GM19099 (cell line): ENCODE results near the gene TNFRSF11A.

ENCODE experiments used
- POLR2A ChIP-seq: IDR thresholded peaks from 3 replicates; pipeline ENCODE4 v1.6.1; 2011; ENCODE audit warnings: low read depth; ENCODE audit not compliant: insufficient read length; ENCODE audit errors: extremely low read depth

Gene TNFRSF11A

DNA sequence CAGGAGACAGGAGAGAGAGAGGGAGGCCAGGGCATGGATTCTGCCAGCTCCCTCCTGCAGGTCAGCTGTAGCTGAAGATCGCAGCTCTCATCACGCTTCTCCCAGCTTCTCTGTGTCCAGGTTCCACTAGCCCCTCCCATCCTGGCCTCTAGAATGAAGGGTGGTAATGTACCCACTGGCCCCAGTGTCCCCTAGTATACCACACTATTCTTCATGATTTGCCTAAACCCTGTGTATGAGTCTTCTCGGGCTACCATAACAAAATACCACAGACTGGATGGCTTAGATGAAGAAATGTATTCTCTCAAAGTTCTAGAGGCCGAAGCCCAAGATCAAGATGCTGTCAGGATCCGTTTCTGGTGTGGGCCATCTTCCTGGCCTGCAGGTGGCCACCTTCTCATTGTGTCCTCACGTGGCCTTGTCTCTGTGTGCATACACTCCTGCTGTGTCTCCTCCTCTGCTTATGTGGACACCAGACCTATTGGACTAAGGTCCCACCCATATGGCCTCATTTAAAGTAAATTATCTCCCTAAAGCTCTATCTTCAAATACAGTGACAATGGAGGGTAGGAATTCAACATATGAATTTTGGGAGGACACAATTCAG, 77.3 kb downstream of the TNFRSF11A start:
- TF ChIP-seq POLR2A = no peak

- TF ChIP-seq POLR2A = no peak
Observed at GRCh38 chr18:62403120-62403519, 78.0 kb downstream of the TNFRSF11A start.

GRCh38 chr18:62404881-62405280, 79.8 kb downstream of the TNFRSF11A start:
- no peak for TF ChIP-seq POLR2A

GRCh38 chr18:62407660-62408059, 82.5 kb downstream of the TNFRSF11A start:
- no peak for TF ChIP-seq POLR2A

GRCh38 chr18:62409821-62410220, 84.7 kb downstream of the TNFRSF11A start:
- TF ChIP-seq POLR2A = no peak

- no peak for TF ChIP-seq POLR2A
Observed at GRCh38 chr18:62412231-62412979, 87.3 kb downstream of the TNFRSF11A start.

DNA sequence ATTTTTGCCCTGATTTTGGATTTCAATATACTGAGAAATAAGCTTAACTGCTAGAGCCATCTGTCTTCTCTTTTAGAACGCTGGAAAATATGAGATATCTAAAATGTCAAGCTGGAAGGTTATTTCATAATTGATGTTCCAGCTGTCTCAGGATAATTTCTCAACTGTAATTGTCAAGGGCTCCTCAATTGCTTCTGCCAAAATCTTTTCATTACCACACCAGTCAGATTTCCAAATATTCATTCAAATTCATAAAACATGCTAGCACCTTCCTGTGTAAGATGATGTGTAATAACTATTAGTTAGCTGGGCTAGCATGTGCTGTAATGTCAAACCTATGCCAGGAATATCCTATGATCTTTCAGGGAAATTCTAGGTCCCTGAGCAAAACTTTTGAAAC, 88.1 kb downstream of the TNFRSF11A start:
- no peak for TF ChIP-seq POLR2A

- no peak for TF ChIP-seq POLR2A
Observed at GRCh38 chr18:62418258-62418657, 93.1 kb downstream of the TNFRSF11A start.

GRCh38 chr18:62420151-62420512, 95.0 kb downstream of the TNFRSF11A start:
- TF ChIP-seq POLR2A = no peak

DNA sequence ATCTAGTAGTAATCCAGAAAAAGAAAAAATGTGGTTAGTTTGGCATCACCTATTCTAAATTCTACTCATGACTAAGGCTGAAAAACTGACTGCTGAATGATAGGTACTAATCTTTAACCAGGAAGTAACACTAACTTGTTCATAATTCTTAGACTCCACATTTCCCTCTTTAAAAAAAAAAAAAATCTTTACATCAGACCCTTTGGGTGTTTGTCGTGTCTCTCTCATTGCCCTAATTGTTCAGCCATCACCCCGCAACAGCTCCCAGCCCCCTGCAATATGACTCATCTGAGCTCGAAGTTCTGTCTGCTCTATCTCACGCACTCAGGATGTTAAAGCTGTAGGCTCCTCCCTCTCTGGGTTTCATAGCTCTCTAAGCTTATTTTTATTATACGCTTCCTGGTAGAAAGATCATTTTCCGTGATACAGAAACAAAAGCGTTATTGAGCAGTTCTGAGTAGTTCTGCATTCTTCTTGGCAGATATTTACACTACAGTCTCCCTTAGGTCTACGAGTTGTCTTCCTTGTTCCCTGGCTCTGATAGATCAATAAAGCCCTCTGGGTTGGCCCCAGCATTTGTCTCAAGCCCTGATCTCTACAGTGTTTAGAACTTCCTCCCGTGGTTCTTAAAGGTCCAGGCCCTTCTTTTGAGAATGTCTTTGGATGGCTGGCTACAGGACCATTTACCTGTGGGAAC, 95.6 kb downstream of the TNFRSF11A start:
- TF ChIP-seq POLR2A = peak; percentile 47

- no peak for TF ChIP-seq POLR2A
Observed at GRCh38 chr18:62425465-62426190, 100.5 kb downstream of the TNFRSF11A start.

- TF ChIP-seq POLR2A = no peak
Observed at GRCh38 chr18:62426191-62426488, 101.0 kb downstream of the TNFRSF11A start.

- TF ChIP-seq POLR2A = no peak
Observed at GRCh38 chr18:62432176-62432575, 107.1 kb downstream of the TNFRSF11A start.

DNA sequence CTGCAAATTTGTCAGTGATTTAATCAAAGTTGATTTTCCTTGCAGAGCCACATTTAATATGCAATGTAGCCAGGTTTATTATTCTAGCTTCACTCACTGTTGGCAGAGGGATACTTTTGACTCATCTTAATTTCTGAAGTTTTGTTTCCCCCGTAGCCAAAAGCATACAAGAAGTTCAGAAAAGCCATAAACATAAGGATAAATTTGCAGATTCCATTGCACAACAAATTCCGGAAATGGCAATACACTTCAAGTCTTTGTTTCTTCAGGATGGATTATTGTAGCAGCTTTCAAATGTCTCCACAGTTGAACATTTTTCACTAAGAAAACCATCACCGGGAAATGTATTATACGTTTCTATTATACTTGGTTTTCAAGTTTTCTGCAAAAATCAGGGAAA, 109.7 kb downstream of the TNFRSF11A start:
- TF ChIP-seq POLR2A = no peak

DNA sequence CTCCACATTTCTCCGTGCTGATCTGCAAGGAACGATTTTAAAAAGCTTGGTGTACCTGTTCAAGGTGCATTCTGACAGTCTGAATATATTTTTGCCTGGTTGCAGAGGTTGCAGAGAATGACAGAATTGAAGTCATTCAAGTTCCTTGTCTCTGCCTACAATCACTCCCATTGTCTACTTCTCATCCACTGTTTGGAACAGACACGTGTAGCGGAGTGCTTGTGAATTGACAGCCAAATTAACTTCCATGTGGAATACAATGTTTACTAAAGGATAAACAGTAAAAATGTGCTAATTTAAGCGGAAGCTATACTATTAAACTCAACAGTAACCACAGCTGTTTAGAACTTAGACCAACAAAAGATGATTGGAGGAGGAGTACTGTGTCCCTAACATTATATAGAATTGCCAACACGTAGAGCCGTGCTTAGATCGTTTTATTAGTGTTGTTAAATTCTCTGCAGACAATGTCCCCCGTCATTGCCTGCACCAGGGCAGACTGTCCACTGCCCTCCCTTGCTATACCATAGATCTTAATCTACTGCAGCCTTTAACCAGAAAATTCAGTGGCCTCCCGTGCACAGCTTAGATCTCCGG, 110.4 kb downstream of the TNFRSF11A start:
- TF ChIP-seq POLR2A = no peak
